ENCODE results near the gene NME1.
"Not testable (repeated sequence)": the region's sequence is repeated elsewhere in the genome, so short reads cannot be mapped to it uniquely, and the experiment has no call there.

The NME1 gene

GRCh38 chr17:51153210-51154072 is at the start of gene NME1:
NME1 (plus strand) TSS chr17:51153559; CDS start chr17:51155655, 2,096 bp downstream.
- peak; percentile 100 for DNase-seq

GRCh38 chr17:51107778-51108177 is 45.6 kb upstream of the NME1 start:
- no peak for DNase-seq

DNA sequence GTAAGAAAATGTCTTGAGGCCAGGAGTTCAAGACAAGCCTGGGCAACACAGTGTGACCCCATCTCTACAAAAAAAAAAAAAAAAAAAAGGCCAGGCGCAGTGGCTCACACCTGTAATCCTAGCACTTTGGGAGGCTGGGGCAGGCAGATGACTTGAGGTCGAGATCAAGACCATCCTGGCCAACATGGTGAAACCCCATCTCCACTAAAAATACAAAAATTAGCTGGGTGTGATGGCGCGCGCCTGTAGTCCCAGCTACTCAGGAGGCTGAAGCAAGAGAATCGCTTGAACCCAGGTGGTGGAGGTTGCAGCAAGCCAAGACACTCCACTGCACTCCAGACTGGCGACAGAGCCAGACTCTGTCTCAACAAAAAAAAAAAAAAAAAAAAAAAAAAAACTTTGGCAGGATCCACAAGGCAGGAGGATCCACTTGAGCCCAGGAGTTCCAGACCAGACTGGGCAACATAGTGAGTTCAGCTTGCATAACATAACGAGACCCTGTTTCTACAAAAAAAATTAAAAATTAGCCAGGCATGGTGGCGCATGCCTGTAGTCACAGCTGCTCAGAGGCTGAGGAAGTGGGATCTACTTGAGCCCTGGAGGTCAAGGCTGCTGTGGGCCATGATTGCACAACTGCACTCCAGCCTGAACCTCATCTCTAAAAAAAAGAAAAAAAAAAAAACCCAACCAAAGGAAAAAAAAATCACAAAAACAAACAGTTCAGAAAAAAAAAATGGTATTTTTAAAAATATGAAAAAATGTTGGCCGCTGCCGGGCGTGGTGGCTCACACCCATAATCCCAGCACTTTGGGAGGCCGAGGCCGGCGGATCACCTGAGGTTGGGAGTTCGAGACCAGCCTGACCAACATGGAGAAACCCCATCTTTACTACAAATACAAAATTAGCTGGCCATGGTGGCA is 40.8 kb upstream of the NME1 start:
- not testable (repeated sequence) for DNase-seq

GRCh38 chr17:51115179-51115578 is 38.2 kb upstream of the NME1 start:
- no peak for DNase-seq

DNA sequence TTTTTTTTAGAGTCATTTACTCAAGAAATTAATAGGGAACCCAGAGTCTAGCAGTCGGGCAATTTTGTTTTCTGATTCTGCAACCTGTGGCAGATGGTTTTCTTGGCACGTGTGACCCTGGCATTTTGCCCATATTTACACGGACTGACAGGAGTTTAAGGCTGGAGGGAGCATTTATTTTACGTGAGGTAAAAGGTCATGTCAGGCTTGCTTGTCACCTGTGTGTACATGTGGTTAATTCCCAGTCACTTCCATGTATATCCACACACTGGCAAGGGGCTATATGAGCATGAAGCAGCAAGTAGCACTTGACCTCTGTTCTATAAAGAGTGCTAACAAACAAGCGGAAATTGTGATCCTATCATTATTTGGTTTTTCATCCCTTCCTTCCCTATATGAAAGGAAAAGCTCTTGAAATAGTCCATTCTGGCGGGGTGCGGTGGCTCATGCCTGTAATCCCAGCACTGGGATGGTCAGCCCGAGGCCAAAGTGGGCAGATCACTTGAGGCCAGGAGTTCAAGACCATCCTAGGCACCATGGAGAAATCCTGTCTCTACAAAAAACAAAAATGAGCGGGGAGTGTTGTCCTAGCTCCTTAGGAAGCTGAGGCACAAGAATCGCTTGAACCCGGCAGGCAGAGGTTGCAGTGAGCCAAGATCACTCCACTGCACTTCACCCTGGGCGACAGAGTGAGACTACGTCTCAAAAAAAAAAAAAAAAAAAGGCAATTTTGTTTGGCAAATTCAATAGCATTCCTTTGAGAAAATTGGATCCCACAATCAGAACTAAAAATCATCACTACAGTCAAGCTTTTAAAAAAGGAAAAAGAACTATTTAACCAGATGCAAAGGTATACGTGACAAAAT is 34.8 kb upstream of the NME1 start:
- DNase-seq: no peak

- DNase-seq: peak; percentile 63 to 67
Observed at GRCh38 chr17:51119415-51120356, 33.7 kb upstream of the NME1 start.

DNA sequence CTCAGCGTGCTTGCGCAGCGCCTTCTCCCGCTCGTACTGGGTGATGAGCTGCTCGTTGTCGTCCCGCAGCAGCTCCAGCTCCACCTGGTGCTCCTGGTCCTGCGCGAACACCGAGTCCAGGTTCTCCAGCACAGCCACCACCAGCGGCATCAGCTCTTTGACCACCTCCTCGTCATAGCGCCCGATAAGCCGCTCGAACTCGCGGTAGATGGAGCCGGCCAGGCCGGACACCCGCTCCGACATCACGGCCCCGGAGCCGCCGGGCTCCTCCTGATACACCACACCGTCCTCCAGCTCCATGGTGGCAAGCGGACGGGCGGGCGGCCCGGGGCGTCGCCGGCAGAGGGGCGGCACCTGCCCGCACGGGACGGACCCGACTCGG is 33.0 kb upstream of the NME1 start:
- no peak for DNase-seq

DNA sequence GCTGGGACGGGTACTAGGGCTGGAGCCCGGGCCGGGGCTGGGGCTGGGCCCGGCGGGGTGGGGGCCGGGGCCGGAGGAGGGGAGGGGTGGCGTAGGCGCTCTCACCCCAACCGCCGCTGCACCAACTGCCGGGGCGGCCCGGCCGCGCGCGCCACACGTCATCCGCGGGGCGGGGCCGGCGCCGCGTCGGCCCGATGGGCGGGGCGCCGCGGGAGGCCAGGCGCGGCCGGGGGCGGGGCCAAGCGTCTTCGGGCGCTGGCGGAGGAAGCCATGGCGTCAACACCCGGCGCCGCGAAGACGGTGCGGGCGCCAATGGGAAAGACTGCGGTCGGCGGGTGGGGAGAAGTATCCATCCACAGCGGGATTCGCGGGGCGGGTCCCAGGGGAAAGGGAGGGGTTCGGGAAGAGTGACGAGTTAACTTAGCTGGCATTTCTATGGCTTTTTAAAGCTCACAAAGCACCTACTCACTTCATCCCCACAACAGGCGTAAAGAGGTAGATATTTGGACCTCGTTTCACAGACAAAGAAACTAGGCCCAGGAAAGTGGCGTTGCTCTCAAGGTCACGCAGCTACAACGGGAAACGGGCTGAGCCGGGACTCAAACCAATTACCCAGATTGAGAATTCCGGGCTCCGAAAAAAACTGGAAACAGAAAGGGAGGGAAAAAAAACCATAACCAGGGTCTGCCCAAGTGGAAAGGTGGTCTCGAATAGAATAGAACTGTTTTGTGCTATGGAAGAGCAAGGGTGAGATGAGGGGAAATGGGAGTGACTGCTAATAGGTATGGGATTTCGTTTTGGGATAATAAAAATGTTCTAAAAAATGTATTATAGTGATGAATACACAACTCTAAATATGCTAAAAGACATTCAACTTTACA is 32.4 kb upstream of the NME1 start, which contains the start of gene SPAG9:
TSS of gene SPAG9 (minus strand) at position 130 of the 881 bp plus-strand sequence. CDS start 212 bp downstream, outside the sequence.
- DNase-seq: peak; percentile 93

DNA sequence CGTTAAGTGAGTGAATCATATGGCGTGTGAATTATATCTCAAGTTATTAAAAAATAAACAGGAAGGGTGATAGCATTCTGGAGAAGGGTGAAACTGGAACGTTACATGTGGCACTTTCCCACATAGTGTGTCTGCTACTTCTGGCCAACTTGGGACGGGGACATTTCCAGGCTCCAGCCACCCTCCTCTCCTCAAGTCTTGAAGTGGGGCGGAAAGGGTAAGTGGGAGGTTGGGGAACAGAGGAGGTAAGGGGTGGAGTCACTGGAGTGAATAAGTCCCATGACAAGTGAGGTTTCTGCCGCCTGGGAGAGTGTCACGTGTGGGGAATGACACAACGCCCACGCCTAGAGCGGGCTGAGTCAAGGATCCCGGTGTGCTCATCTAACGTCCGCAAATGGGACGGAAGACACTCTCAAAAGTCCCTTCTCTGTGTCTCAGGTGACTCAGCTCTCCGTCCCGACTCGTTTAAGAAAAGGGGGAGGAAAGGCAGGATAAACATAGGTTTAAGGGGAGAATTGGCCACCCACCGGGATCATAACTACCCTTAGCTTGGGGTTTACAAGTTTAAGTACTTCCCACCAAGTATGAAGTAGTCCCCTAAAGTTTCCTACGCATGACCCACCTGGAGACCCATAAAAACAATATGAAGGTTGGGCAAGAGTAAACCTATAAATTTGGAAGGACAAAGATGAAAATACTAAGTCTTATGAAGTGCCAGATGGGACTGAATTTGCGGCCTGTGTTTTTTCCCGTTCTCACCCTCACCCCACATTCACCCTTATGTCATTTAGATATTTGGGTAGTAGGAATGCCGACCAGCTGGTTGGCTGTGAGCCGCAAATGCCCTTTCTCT is 31.5 kb upstream of the NME1 start:
- DNase-seq: peak; percentile 92 to 94

DNA sequence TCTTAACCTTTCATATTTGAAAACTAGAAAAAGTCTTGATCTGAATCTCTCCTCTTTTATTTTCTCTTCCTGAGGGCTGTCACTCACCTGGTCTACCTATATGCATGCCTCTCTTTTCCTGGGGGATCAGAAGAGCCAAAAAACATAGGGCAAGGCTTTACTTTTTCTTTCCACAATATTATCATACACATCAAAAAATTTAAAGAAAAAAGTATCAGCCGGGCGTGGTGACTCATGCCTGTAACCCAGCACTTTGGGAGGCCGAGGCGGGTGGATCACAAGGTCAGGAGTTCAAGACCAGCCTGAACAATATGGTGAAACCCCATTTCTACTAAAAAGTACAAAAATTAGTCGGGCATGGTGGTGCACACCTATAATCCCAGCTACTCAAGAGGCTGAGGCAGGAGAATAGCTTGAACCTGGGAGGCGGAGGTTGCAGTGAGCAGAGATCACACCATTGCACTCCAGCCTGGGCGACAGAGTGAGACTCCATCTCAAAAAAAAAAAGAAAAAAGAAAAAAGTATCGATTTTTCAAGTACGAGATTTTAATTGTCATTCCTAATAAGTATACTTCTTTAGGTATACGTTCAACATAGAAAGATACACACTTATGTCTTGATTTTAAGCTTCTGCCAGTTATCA is 30.8 kb upstream of the NME1 start:
- DNase-seq: peak; percentile 29 to 34

- no peak for DNase-seq
Observed at GRCh38 chr17:51124640-51125503, 28.5 kb upstream of the NME1 start.

DNA sequence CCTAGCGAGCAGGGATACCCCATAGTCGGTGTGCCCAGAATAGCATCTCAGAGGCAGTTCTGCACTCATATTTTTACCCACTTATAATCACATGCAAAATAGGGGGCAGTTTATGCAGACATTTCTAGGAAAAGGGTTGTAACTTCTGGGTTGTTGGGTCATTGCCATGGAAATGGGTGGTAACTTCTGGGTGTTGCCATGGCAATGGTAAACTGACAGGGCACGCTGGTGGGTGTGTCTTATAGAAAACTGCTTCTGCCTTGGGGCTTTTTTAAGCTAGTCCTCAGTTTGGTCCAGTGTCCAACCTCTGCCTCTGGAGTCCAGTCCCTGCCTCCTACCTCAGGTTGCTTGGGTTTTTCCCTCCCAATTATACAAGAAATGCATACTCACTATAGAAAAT is 25.3 kb upstream of the NME1 start:
- no peak for DNase-seq

- DNase-seq: no peak
Observed at GRCh38 chr17:51132964-51133319, 20.4 kb upstream of the NME1 start.

- DNase-seq: no peak
Observed at GRCh38 chr17:51133365-51133764, 20.0 kb upstream of the NME1 start.

DNA sequence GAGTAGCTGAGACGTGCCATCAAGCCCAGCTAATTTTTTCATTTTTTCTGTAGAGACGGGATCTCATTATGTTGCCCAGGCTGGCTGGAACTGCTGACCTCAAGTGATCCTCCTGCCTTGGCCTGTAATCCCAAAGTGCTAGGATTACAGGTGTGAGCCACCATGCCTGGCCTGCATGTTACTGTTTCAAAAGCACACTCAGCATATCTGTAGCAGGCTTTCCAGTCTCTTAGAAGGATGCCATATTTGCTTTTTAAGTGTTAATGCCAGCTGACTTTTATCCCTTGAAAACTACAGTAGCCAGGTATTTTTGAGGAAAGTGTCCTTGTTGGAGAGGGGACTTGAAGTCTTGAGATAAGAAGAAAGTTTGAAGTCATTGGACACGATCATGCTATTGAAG is 17.4 kb upstream of the NME1 start:
- DNase-seq: no peak

- no peak for DNase-seq
Observed at GRCh38 chr17:51142597-51142996, 10.8 kb upstream of the NME1 start.

- no peak for DNase-seq
Observed at GRCh38 chr17:51144266-51145022, 8.9 kb upstream of the NME1 start.

Data from activated T-cell treated with anti-CD3 and anti-CD28 coated beads, Interleukin-2, amount 50 U/mL, for 48 hours (primary cell).